MM.1S (cell line): ENCODE measurements around the gene PIK3R5.
"Not testable (repeated sequence)": the region's sequence is repeated elsewhere in the genome, so short reads cannot be mapped to it uniquely, and the experiment has no call there.

Experiments
- DNase-seq: peaks from one replicate; pipeline ENCODE4 v3.0.0-alpha.2; 2015
- H2AFZ ChIP-seq: fragments of 300-600 bp; sonication (generic); 2 replicates; pipeline ENCODE4 v1.6.0; 2016; ENCODE audit warnings: antibody characterized with exemption, low read length
- H3F3A ChIP-seq: fragments of 300-600 bp; sonication (generic); 2 replicates; pipeline ENCODE4 v1.6.1; 2016; ENCODE audit warnings: mild to moderate bottlenecking, antibody characterized with exemption, low read length, moderate library complexity, mixed read lengths; ENCODE audit not compliant: insufficient read depth
- H3K27ac ChIP-seq: fragments of 300-600 bp; sonication (generic); 2 replicates; pipeline ENCODE4 v1.5.1; 2016; ENCODE audit warnings: mild to moderate bottlenecking, low read length
- H3K27me3 ChIP-seq: fragments of 300-600 bp; sonication (generic); replicated peaks from 2 replicates; pipeline ENCODE4 v1.6.0; 2016; ENCODE audit warnings: low read length; ENCODE audit not compliant: insufficient read depth
- H3K36me3 ChIP-seq: fragments of 300-600 bp; sonication (generic); replicated peaks from 2 replicates; pipeline ENCODE4 v1.6.1; 2016; ENCODE audit warnings: mild to moderate bottlenecking, low read length, mixed read lengths; ENCODE audit not compliant: insufficient read depth
- H3K4me1 ChIP-seq: fragments of 300-600 bp; sonication (generic); 2 replicates; pipeline ENCODE4 v1.6.1; 2016; ENCODE audit warnings: low read length, mixed read lengths
- H3K4me2 ChIP-seq: fragments of 300-600 bp; sonication (generic); 2 replicates; pipeline ENCODE4 v1.6.0; 2016; ENCODE audit warnings: low read depth, low read length
- H3K4me3 ChIP-seq: fragments of 300-600 bp; sonication (generic); 2 replicates; pipeline ENCODE4 v1.5.1; 2016; ENCODE audit warnings: low read length, mixed read lengths
- H3K79me2 ChIP-seq: fragments of 300-600 bp; sonication (generic); 2 replicates; pipeline ENCODE4 v1.6.1; 2016; ENCODE audit warnings: mixed run types, low read length, mixed read lengths
- H3K9ac ChIP-seq: fragments of 300-600 bp; sonication (generic); 2 replicates; pipeline ENCODE4 v1.6.1; 2016; ENCODE audit warnings: low read length, mixed read lengths
- H3K9me2 ChIP-seq: fragments of 300-600 bp; sonication (generic); replicated peaks from 2 replicates; pipeline ENCODE4 v1.6.1; 2016; ENCODE audit warnings: mild to moderate bottlenecking, low read length, mixed read lengths; ENCODE audit not compliant: insufficient read depth
- H3K9me3 ChIP-seq: fragments of 300-600 bp; sonication (generic); replicated peaks from 2 replicates; pipeline ENCODE4 v1.6.1; 2016; ENCODE audit warnings: mild to moderate bottlenecking, low read length, mixed read lengths; ENCODE audit not compliant: insufficient read depth
- H4K20me1 ChIP-seq: fragments of 300-600 bp; sonication (generic); 2 replicates; pipeline ENCODE4 v1.6.1; 2016; ENCODE audit warnings: mild to moderate bottlenecking, low read length, moderate library complexity, mixed read lengths; ENCODE audit not compliant: insufficient read depth
- EZH2 ChIP-seq: fragments of 300-600 bp; sonication (generic); optimal IDR thresholded peaks from 2 replicates; pipeline ENCODE3; 2017; ENCODE audit warnings: low read depth, mild to moderate bottlenecking, antibody characterized with exemption, low read length, mixed read lengths
- EZH2phosphoT487 ChIP-seq: fragments of 300-600 bp; sonication (generic); IDR thresholded peaks from 2 replicates; pipeline ENCODE4 v1.6.1; 2018; ENCODE audit warnings: antibody characterized with exemption, low read length
- TF ChIP-seq, protein P1 (sequence below): fragments of 300-600 bp; sonication (generic); IDR thresholded peaks from 2 replicates; pipeline ENCODE4 v1.5.1; 2016; ENCODE audit warnings: antibody characterized with exemption, low read length, mixed read lengths

Gene PIK3R5

DNA sequence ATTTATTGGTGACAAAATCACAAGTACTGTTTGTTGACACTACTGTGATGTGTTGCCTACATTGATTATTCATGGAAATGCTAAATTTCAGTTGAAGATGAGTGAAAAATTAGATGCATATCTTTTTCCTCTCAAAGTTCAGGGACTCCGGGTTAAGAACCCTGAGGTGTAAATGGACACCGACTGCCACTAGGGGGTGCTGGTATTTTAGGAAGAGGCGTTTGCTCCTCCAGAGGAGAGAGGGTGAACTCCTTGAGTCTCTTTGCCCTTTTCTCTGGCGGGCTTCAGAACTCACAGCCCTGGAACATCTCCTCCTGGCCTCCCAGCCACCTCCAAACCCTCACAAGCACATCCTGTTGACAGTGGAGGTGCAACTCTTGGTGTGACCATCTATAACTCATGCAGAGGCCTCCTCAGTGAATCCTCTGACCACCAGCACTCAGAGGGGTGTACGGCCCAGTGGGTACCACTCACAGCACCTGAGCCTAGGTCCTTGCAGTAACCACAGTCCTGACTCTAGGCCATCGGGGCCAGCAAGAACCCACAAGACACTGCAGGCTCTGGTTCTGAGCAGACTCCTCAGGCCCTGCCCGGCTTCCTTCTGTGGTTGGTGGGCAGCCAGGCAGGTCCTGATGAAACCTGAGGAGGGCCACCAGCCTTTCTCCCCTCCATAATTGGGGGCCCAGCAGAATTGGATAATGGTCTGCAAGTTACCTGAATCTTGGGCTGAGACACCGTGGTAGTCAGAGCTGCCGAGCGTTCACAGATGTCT lies 26.2 kb upstream of the PIK3R5 start:
- DNase-seq = peak; percentile 51
- no peaks in the 10 kb centered on the region for H3K79me2 ChIP-seq
- H3K36me3 ChIP-seq = no peaks in the 10 kb centered on the region
- no peaks in the 10 kb centered on the region for H3K9me3 ChIP-seq
- no peaks in the 10 kb centered on the region for H3K4me1 ChIP-seq
- H3K27ac ChIP-seq = no peak overlapping the region
- no peaks in the 10 kb centered on the region for H4K20me1 ChIP-seq
- no peaks in the 10 kb centered on the region for H3F3A ChIP-seq
- H3K4me2 ChIP-seq = no peak overlapping the region
- no peak overlapping the region for H2AFZ ChIP-seq
- no peaks in the 10 kb centered on the region for H3K9me2 ChIP-seq
- H3K27me3 ChIP-seq = no peaks in the 10 kb centered on the region
- H3K9ac ChIP-seq = no peak overlapping the region
- TF ChIP-seq, protein P1, sequence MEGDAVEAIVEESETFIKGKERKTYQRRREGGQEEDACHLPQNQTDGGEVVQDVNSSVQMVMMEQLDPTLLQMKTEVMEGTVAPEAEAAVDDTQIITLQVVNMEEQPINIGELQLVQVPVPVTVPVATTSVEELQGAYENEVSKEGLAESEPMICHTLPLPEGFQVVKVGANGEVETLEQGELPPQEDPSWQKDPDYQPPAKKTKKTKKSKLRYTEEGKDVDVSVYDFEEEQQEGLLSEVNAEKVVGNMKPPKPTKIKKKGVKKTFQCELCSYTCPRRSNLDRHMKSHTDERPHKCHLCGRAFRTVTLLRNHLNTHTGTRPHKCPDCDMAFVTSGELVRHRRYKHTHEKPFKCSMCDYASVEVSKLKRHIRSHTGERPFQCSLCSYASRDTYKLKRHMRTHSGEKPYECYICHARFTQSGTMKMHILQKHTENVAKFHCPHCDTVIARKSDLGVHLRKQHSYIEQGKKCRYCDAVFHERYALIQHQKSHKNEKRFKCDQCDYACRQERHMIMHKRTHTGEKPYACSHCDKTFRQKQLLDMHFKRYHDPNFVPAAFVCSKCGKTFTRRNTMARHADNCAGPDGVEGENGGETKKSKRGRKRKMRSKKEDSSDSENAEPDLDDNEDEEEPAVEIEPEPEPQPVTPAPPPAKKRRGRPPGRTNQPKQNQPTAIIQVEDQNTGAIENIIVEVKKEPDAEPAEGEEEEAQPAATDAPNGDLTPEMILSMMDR = peak; percentile 70
- TF ChIP-seq EZH2phosphoT487 (no peak), EZH2 (no peak)
- H3K4me3 ChIP-seq = no peak overlapping the region

DNA sequence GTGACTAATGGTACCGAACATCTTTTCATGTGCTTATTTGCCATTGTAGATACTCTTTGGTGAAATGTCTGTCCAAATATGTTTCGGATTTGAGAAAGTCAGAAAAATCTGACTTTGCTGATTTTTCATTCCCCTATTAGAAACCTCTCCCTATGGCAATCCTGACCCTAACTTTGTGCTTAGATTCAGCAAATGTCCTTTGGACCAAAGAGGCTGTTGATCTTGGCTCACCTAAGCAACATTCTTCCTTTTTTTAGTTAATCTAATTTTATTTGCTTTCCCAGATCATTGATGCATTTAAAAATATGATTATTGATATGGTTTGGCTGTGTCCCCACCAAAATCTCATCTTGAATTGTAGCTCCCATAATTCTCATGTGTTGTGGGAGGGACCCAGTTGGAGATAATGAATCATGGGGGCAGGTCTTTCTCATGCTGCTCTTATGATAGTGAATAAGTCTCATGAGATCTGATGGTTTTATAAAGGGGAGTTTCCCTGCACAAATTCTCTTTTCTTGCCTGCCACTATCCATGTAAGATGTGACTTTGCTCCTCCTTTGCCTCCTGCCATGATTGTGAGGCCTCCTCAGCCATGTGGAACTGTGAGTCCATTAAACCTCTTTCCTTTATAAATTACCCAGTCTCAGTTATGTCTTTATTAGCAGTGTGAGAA lies 22.9 kb upstream of the PIK3R5 start:
- H3K9ac ChIP-seq, DNase-seq, H3K4me3 ChIP-seq, H3K27me3 ChIP-seq, H3K4me2 ChIP-seq, H3K9me2 ChIP-seq, H4K20me1 ChIP-seq, H3K4me1 ChIP-seq, H3K36me3 ChIP-seq, H3K27ac ChIP-seq, H3K9me3 ChIP-seq, H3K79me2 ChIP-seq, H3F3A ChIP-seq, H2AFZ ChIP-seq: not testable (repeated sequence)

DNA sequence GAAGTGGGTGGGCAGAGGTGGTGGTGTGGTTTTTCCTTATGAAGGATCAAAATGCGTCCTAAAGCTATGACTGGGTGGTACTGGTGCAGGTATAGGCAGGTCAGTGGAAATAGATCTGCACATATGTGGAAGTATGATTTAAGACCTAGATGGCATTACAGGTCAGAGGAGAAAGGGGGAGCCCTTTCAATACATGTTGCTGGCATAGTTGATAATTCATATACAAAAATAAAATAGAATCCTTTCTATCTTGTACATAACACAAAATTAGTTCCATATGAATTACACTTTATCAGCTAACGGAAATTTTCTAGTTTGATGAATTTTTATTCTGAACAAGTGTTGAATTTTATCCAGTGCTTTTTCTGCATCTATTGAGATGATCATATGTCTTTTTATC lies 20.8 kb upstream of the PIK3R5 start:
- Histone ChIP-seq H3K27me3 (no peaks in the 10 kb centered on the region), H3K79me2 (no peaks in the 10 kb centered on the region), H3K9me3 (no peaks in the 10 kb centered on the region), H3K9ac (no peak overlapping the region), H3K9me2 (no peaks in the 10 kb centered on the region), H3K27ac (no peak overlapping the region), H3K4me3 (no peak overlapping the region), H2AFZ (no peak overlapping the region), H3K36me3 (no peaks in the 10 kb centered on the region), H3F3A (no peaks in the 10 kb centered on the region), H3K4me1 (no peaks in the 10 kb centered on the region), H3K4me2 (no peak overlapping the region), H4K20me1 (no peaks in the 10 kb centered on the region)
- no peak for DNase-seq
- TF ChIP-seq, protein P1 = peak; percentile 13; the same call in 1 of the 2 replicates
- no peak for TF ChIP-seq EZH2phosphoT487
